Measurements from ENCODE around the gene DGKH. TPM values are rescaled to one million over a fixed set of nuclear protein-coding genes. Genes with fewer than 3 reads are reported as not detected.

Gene DGKH
- total and polyA plus RNA-seq, 2 of the 13 experiments (the other 11 are each of a cell fraction or from before 2014, with no cell fraction given) = 0.01 to 0.13 TPM

GRCh38 chr13:42232671-42233070 is 184.2 kb downstream of the DGKH start:
- H3K4me1 ChIP-seq (ENCODE audit: insufficient read depth, low read length) = 0 out of 2 replicates have a peak, but pooled peaks cover 8% of the 10 kb centered on the region
- H3K9ac ChIP-seq (ENCODE audit: insufficient read depth, low read depth, low read length) = no peak overlapping the region
- no peaks in the 10 kb centered on the region for H3K79me2 ChIP-seq (ENCODE audit: insufficient read depth, low read length)
- H3K27ac ChIP-seq (ENCODE audit: extremely low read length, insufficient read depth, low read length) = no peak overlapping the region
- POLR2A ChIA-PET = no interaction called here
- FAIRE-seq (no peak), DNase-seq (ENCODE audit: low spot score) (no peak), ATAC-seq (no peak)
- in situ Hi-C loops (cut with HindIII; ENCODE audit: extremely low pct_ligation_motif_present, low pct_unique_long_range_greater_than_20kb) = no loop called here
- H3K27me3 ChIP-seq (ENCODE audit: control insufficient read depth in 1 of 2, insufficient read depth in 2 of 2, low read length in 2 of 2) = no peaks in the 10 kb centered on the region; a peak in 1 of 5 replicates
- intact Hi-C loops (cut with micrococcal nuclease; ENCODE audit: unreplicated experiment) = no loop called here
- H3K9me3 ChIP-seq (ENCODE audit: low read length) = no peaks in the 10 kb centered on the region
- H3K4me2 ChIP-seq (ENCODE audit: low read depth, low read length) = no peak overlapping the region
- no peak overlapping the region for H3K4me3 ChIP-seq (replicated peaks in 1 of 3; ENCODE audit: insufficient read depth in 1 of 3, low read depth in 2 of 3, low read length in 3 of 3)
- CTCF ChIA-PET (ENCODE audit: low intra/inter-chr PET ratio, low total read pairs) = no interaction called here
- H3K36me3 ChIP-seq (replicated peaks in 1 of 2; ENCODE audit: control insufficient read depth in 1 of 2, insufficient read depth in 2 of 2, low read length in 2 of 2) = no peaks in the 10 kb centered on the region
- H2AFZ ChIP-seq (ENCODE audit: low read length) = no peak overlapping the region
- H4K20me1 ChIP-seq (ENCODE audit: insufficient read depth, low read length) = no peaks in the 10 kb centered on the region
- WGBS (ENCODE audit: low lambda C conversion rate) = 81% methylated on average over 4 of the region's 4 CpGs
- BruUV-seq (replicated peaks) = no TSS peak
- TF ChIP-seq ZMAT3 (CRISPR knock-in tag; conservative IDR thresholded peaks at IDR 0.05) (no peak), ZNF839 (CRISPR knock-in tag; IDR thresholded peaks at IDR 0.05; ENCODE audit: borderline replicate concordance) (no peak), STAT5B (CRISPR knock-in tag; IDR thresholded peaks at IDR 0.05) (no peak), ZNF569 (CRISPR knock-in tag; IDR thresholded peaks at IDR 0.05; ENCODE audit: borderline replicate concordance) (no peak), BORCS8-MEF2B (CRISPR knock-in tag; IDR thresholded peaks at IDR 0.05) (no peak), RELA (CRISPR knock-in tag; IDR thresholded peaks at IDR 0.05) (no peak), ZMYM4 (CRISPR knock-in tag; IDR thresholded peaks at IDR 0.05) (no peak), SMARCC2 (IDR thresholded peaks at IDR 0.05) (no peak), ZNF841 (CRISPR knock-in tag; IDR thresholded peaks at IDR 0.05; ENCODE audit: borderline replicate concordance) (no peak), NCOA5 (CRISPR knock-in tag; IDR thresholded peaks at IDR 0.05) (no peak), ZFP41 (CRISPR knock-in tag; IDR thresholded peaks at IDR 0.05; ENCODE audit: borderline replicate concordance) (no peak), SKIL (CRISPR knock-in tag; IDR thresholded peaks at IDR 0.05; ENCODE audit: borderline replicate concordance) (no peak), ZUFSP (CRISPR knock-in tag; IDR thresholded peaks at IDR 0.05; ENCODE audit: borderline replicate concordance) (no peak), ZNF713 (CRISPR knock-in tag; IDR thresholded peaks at IDR 0.05) (no peak)
- TF ChIP-seq, protein P1, sequence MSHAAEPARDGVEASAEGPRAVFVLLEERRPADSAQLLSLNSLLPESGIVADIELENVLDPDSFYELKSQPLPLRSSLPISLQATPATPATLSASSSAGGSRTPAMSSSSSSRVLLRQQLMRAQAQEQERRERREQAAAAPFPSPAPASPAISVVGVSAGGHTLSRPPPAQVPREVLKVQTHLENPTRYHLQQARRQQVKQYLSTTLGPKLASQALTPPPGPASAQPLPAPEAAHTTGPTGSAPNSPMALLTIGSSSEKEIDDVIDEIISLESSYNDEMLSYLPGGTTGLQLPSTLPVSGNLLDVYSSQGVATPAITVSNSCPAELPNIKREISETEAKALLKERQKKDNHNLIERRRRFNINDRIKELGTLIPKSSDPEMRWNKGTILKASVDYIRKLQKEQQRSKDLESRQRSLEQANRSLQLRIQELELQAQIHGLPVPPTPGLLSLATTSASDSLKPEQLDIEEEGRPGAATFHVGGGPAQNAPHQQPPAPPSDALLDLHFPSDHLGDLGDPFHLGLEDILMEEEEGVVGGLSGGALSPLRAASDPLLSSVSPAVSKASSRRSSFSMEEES (CRISPR knock-in tag; IDR thresholded peaks at IDR 0.05) = no peak
- TF ChIP-seq, protein P2, sequence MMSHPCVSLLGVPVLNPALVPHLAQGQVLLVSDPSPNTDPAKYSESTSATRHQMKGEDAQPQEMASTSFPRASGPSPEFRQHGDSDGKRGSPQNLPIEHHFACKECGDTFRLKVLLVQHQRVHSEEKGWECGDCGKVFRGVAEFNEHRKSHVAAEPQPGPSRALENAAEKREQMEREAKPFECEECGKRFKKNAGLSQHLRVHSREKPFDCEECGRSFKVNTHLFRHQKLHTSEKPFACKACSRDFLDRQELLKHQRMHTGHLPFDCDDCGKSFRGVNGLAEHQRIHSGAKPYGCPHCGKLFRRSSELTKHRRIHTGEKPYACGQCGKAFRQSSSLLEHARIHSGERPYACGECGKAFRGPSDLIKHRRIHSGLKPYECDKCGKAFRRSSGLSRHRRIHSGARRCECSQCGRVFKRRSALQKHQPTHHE (CRISPR knock-in tag; IDR thresholded peaks at IDR 0.05; ENCODE audit: borderline replicate concordance) = no peak
- TF ChIP-seq, protein P3, sequence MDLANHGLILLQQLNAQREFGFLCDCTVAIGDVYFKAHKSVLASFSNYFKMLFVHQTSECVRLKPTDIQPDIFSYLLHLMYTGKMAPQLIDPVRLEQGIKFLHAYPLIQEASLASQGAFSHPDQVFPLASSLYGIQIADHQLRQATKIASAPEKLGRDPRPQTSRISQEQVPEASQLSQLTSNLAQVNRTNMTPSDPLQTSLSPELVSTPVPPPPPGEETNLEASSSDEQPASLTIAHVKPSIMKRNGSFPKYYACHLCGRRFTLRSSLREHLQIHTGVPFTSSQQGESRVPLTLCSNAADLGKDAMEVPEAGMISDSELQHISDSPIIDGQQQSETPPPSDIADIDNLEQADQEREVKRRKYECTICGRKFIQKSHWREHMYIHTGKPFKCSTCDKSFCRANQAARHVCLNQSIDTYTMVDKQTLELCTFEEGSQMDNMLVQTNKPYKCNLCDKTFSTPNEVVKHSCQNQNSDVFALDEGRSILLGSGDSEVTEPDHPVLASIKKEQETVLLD (CRISPR knock-in tag; IDR thresholded peaks at IDR 0.05; ENCODE audit: low read depth) = no peak
